Measurements from ENCODE around the gene KIF23. TPM values are rescaled to one million over a fixed set of nuclear protein-coding genes. Genes with fewer than 3 reads are reported as not detected.

The KIF23 gene
- total and polyA plus RNA-seq, 2 experiments from 2014 or later = 12.3 to 58.9 TPM

- Histone ChIP-seq H3K9me3 (ENCODE audit: low read depth) (no peaks in the 10 kb centered on the region), H3K27me3 (no peaks in the 10 kb centered on the region), H3K36me3 (peaks cover 38% of the 10 kb centered on the region), H3K4me1 (ENCODE audit: low read depth) (no peaks in the 10 kb centered on the region), H3K27ac (no peak overlapping the region), H3K4me3 (no peak overlapping the region)
- peak in 1 of 2 donors; percentile 53 for DNase-seq (ENCODE audit: low read depth in 1 of 2, low spot score in 1 of 2)
- TF ChIP-seq, protein P1, sequence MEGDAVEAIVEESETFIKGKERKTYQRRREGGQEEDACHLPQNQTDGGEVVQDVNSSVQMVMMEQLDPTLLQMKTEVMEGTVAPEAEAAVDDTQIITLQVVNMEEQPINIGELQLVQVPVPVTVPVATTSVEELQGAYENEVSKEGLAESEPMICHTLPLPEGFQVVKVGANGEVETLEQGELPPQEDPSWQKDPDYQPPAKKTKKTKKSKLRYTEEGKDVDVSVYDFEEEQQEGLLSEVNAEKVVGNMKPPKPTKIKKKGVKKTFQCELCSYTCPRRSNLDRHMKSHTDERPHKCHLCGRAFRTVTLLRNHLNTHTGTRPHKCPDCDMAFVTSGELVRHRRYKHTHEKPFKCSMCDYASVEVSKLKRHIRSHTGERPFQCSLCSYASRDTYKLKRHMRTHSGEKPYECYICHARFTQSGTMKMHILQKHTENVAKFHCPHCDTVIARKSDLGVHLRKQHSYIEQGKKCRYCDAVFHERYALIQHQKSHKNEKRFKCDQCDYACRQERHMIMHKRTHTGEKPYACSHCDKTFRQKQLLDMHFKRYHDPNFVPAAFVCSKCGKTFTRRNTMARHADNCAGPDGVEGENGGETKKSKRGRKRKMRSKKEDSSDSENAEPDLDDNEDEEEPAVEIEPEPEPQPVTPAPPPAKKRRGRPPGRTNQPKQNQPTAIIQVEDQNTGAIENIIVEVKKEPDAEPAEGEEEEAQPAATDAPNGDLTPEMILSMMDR (IDR thresholded peaks at IDR 0.05; ENCODE audit: low read depth, low read length) = no peak
Observed at GRCh38 chr15:69424001-69424400, 9.9 kb downstream of the KIF23 start.

GRCh38 chr15:69424748-69425413 lies 10.7 kb downstream of the KIF23 start:
- peaks cover 33% of the 10 kb centered on the region for H3K36me3 ChIP-seq

GRCh38 chr15:69433831-69434230 lies 19.7 kb downstream of the KIF23 start:
- no peaks in the 10 kb centered on the region for H3K27me3 ChIP-seq
- TF ChIP-seq, protein P1 (IDR thresholded peaks at IDR 0.05; ENCODE audit: low read depth, low read length) = no peak
- peaks cover 11% of the 10 kb centered on the region for H3K36me3 ChIP-seq
- DNase-seq (ENCODE audit: low read depth in 1 of 2, low spot score in 1 of 2) = no peak
- H3K4me3 ChIP-seq = no peak overlapping the region
- H3K27ac ChIP-seq = no peak overlapping the region
- H3K4me1 ChIP-seq (ENCODE audit: low read depth) = no peaks in the 10 kb centered on the region
- H3K9me3 ChIP-seq (ENCODE audit: low read depth) = no peaks in the 10 kb centered on the region

More at GRCh38 chr15:69424748-69425413, 10.7 kb downstream of the KIF23 start:
- DNase-seq (ENCODE audit: low read depth in 1 of 2, low spot score in 1 of 2) = no peak
- H3K27me3 ChIP-seq = no peaks in the 10 kb centered on the region
- TF ChIP-seq, protein P1 (IDR thresholded peaks at IDR 0.05; ENCODE audit: low read depth, low read length) = no peak
- H3K9me3 ChIP-seq (ENCODE audit: low read depth) = no peaks in the 10 kb centered on the region
- no peak overlapping the region for H3K4me3 ChIP-seq
- H3K4me1 ChIP-seq (ENCODE audit: low read depth) = no peaks in the 10 kb centered on the region
- H3K27ac ChIP-seq = no peak overlapping the region

DNA sequence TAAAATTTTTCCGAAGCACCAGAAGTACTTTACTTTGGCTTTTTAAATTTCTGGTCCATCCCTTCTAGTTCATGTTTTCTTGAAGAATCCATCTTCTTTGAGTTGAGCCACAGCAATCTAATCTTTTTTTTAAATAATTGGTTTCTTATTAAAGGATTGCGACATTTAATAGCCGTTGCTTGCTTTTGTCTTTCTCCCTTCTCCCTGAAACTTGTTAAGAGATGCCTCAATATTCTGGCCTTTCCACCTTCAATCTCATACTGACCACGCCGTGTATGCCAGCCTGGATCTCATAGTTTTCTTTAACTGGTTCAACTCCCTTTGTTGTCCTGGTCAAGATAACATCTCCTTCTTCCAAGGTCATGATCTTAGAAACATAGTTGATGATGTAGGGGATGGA lies 20.1 kb downstream of the KIF23 start:
- Histone ChIP-seq H3K9me3 (ENCODE audit: low read depth) (no peaks in the 10 kb centered on the region), H3K4me3 (no peak overlapping the region), H3K4me1 (ENCODE audit: low read depth) (no peaks in the 10 kb centered on the region), H3K36me3 (peaks cover 9% of the 10 kb centered on the region), H3K27me3 (no peaks in the 10 kb centered on the region), H3K27ac (no peak overlapping the region)
- no peak for DNase-seq (ENCODE audit: low read depth in 1 of 2, low spot score in 1 of 2)
- TF ChIP-seq, protein P1 (IDR thresholded peaks at IDR 0.05; ENCODE audit: low read depth, low read length) = no peak

GRCh38 chr15:69434679-69435078 lies 20.5 kb downstream of the KIF23 start:
- no peak overlapping the region for H3K4me3 ChIP-seq
- TF ChIP-seq, protein P1 (IDR thresholded peaks at IDR 0.05; ENCODE audit: low read depth, low read length) = no peak
- H3K27me3 ChIP-seq = no peaks in the 10 kb centered on the region
- H3K4me1 ChIP-seq (ENCODE audit: low read depth) = no peaks in the 10 kb centered on the region
- peaks cover 9% of the 10 kb centered on the region for H3K36me3 ChIP-seq
- no peak for DNase-seq (ENCODE audit: low read depth in 1 of 2, low spot score in 1 of 2)
- no peaks in the 10 kb centered on the region for H3K9me3 ChIP-seq (ENCODE audit: low read depth)
- H3K27ac ChIP-seq = no peak overlapping the region
